GM06990 (cell line): ENCODE measurements around the gene RAB7B.
A peak's percentile ranks its signal among the peaks of the same experiment; 100 is the strongest.

ENCODE experiments used
- DNase-seq: peaks from one replicate; pipeline ENCODE4 v3.0.0-alpha.2; 2011; ENCODE audit not compliant: insufficient read length; ENCODE audit errors: extremely low read depth
- H3K27me3 ChIP-seq: replicated peaks from 2 replicates; pipeline ENCODE4 v1.6.0; 2011; ENCODE audit warnings: low read length; ENCODE audit not compliant: control insufficient read depth, insufficient read depth
- H3K36me3 ChIP-seq: 2 replicates; pipeline ENCODE4 v1.5.1; 2011; ENCODE audit warnings: low read length; ENCODE audit not compliant: control insufficient read depth, insufficient read depth
- H3K4me3 ChIP-seq: replicated peaks from 2 replicates; pipeline ENCODE4 v1.5.1; 2011; ENCODE audit warnings: low read depth, mild to moderate bottlenecking, control low read depth, low read length
- CTCF ChIP-seq: IDR thresholded peaks from 2 replicates; pipeline ENCODE4 v1.5.1; 2011; ENCODE audit warnings: low read length, control low read depth, mild to moderate bottlenecking, inconsistent platforms; ENCODE audit not compliant: insufficient read depth, poor library complexity, severe bottlenecking

The RAB7B gene

GRCh38 chr1:206012086-206012859 is 9.1 kb upstream of the RAB7B start:
- no peaks in the 10 kb centered on the region for H3K36me3 ChIP-seq
- no peaks in the 10 kb centered on the region for H3K27me3 ChIP-seq
- no peak for TF ChIP-seq CTCF
- DNase-seq, result peak; percentile 65
- no peak overlapping the region for H3K4me3 ChIP-seq

- DNase-seq, result no peak
- Histone ChIP-seq H3K27me3 (no peaks in the 10 kb centered on the region), H3K4me3 (no peak overlapping the region), H3K36me3 (no peaks in the 10 kb centered on the region)
- TF ChIP-seq CTCF, result no peak
These were observed 7.9 kb upstream of the RAB7B start for GRCh38 chr1:206011057-206011456.

- TF ChIP-seq CTCF, result no peak
- H3K27me3 ChIP-seq, result no peaks in the 10 kb centered on the region
- H3K4me3 ChIP-seq, result no peak overlapping the region
- H3K36me3 ChIP-seq, result no peaks in the 10 kb centered on the region
- no peak for DNase-seq
These were observed 6.9 kb upstream of the RAB7B start for GRCh38 chr1:206010060-206010459.

- Histone ChIP-seq H3K4me3 (no peak overlapping the region), H3K27me3 (no peaks in the 10 kb centered on the region; the same call in 1 of the 2 replicates), H3K36me3 (no peaks in the 10 kb centered on the region)
- DNase-seq, result no peak
- no peak for TF ChIP-seq CTCF
These were observed 3.8 kb upstream of the RAB7B start for GRCh38 chr1:206006946-206007345.

- no peaks in the 10 kb centered on the region; the same call in 1 of the 2 replicates for H3K27me3 ChIP-seq
- TF ChIP-seq CTCF, result no peak
- H3K36me3 ChIP-seq, result no peaks in the 10 kb centered on the region
- no peak overlapping the region for H3K4me3 ChIP-seq
- DNase-seq, result no peak
These were observed 2.6 kb upstream of the RAB7B start for GRCh38 chr1:206005778-206006180.
